ENCODE results near the gene SLC25A21. TPM values are rescaled to one million over a fixed set of nuclear protein-coding genes. Genes with fewer than 3 reads are reported as not detected.

SLC25A21 gene
- polyA plus RNA-seq, 4 donors, result 0.22 to 1.4 (median 0.97) TPM

DNA sequence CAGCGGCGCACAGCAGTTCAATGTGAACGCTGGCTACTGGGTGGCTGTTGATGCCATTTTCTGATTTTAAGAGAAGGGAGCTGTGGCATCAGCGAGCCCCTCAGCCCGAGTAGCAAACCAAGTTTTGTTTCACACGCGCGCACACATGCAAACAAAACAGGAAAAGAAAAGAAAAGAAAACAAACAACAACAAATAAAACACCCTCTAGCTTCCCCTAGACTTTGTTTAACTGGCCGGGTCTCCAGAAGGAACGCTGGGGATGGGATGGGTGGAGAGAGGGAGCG is 510.2 kb downstream of the SLC25A21 start:
- H3K36me3 ChIP-seq (ENCODE audit: control insufficient read depth in 3 of 3, insufficient read depth in 2 of 3, low read depth in 1 of 3, low read length in 3 of 3), result no peaks in the 10 kb centered on the region
- no peak for FAIRE-seq
- peaks cover 4 to 21% (median 6%) of the 10 kb centered on the region in 3 donors for H3K4me1 ChIP-seq (ENCODE audit: control insufficient read depth in 3 of 3, insufficient read depth in 2 of 3, low read depth in 1 of 3, low read length in 2 of 3)
- H3K4me3 ChIP-seq (ENCODE audit: low read depth in 1 of 3, low read length in 3 of 3), result peak overlapping the region; percentile 19 to 37 (median 25)
- 1 to 5% (median 3%) methylated on average over 11 of the region's 11 CpGs for WGBS, 3 donors
- H3K27me3 ChIP-seq (ENCODE audit: control insufficient read depth in 3 of 3, insufficient read depth in 3 of 3, low read length in 3 of 3), result peaks cover 16 to 97% (median 82%) of the 10 kb centered on the region in 3 donors
- peaks cover 0 to 3% of the 10 kb centered on the region in 2 donors for H3K9me3 ChIP-seq (ENCODE audit: control insufficient read depth in 2 of 2, insufficient read depth in 1 of 2, low read depth in 1 of 2, low read length in 1 of 2)
- H3K27ac ChIP-seq (ENCODE audit: low read depth in 1 of 3, low read length in 2 of 3), result no peak overlapping the region
- DNase-seq, result peak in 1 of 2 donors; percentile 11

DNA sequence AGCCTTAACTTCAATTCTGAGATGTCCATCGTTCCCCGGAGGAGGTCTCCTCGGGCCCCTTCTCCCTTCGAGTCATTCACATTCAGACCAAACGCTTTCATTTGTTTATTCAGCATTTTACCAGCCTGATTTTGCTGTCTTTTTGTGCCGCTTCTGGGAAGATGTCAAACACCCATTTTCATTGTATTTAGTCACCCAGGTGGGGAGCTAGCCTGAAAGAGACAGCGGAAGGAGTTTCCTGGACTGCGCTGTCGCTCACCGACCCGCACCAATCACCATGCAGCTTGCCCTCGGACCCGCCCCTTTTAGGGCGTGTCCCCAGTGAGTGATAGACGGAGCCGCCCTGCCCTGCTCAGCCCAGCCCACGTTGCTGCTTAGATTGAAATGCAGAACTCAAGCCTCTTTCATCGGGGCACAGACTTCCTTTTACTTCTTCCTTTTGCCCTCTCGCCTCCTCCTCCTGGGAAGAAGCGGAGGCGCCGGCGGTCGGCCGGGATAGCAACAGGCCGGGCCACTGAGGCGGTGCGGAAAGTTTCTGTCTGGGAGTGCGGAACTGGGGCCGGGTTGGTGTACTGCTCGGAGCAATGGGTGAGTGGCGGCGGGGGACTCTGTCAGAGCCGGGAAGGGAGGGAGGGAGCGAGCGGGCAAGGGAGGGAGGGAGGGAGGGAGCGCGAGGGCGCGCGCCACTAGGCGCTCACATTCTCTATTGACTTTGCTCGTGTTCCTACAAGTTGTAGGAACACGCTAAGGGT is 510.7 kb downstream of the SLC25A21 start, which contains the start of gene PAX9:
PAX9 (plus strand) TSS at position 355 of the 752 bp plus-strand sequence; CDS start at position 585, 230 bp downstream.
- Histone ChIP-seq H3K36me3 (ENCODE audit: control insufficient read depth in 3 of 3, insufficient read depth in 2 of 3, low read depth in 1 of 3, low read length in 3 of 3) (no peaks in the 10 kb centered on the region), H3K27ac (ENCODE audit: low read depth in 1 of 3, low read length in 2 of 3) (no peak within 1 kb of the TSS), H3K4me1 (ENCODE audit: control insufficient read depth in 3 of 3, insufficient read depth in 2 of 3, low read depth in 1 of 3, low read length in 2 of 3) (peaks cover 2 to 21% (median 6%) of the 10 kb centered on the region in 3 donors), H3K27me3 (ENCODE audit: control insufficient read depth in 3 of 3, insufficient read depth in 3 of 3, low read length in 3 of 3) (peaks cover 13 to 97% (median 81%) of the 10 kb centered on the region in 3 donors), H3K4me3 (ENCODE audit: low read depth in 1 of 3, low read length in 3 of 3) (peak within 1 kb of the TSS; percentile 19 to 37 (median 25)), H3K9me3 (ENCODE audit: control insufficient read depth in 2 of 2, insufficient read depth in 1 of 2, low read depth in 1 of 2, low read length in 1 of 2) (peaks cover 0 to 3% of the 10 kb centered on the region in 2 donors)
- FAIRE-seq (no peak), DNase-seq (peak; percentile 85 to 88)
- 1 to 3% (median 2%) methylated on average over 36 to 44 of the region's 44 CpGs for WGBS, 3 donors

DNA sequence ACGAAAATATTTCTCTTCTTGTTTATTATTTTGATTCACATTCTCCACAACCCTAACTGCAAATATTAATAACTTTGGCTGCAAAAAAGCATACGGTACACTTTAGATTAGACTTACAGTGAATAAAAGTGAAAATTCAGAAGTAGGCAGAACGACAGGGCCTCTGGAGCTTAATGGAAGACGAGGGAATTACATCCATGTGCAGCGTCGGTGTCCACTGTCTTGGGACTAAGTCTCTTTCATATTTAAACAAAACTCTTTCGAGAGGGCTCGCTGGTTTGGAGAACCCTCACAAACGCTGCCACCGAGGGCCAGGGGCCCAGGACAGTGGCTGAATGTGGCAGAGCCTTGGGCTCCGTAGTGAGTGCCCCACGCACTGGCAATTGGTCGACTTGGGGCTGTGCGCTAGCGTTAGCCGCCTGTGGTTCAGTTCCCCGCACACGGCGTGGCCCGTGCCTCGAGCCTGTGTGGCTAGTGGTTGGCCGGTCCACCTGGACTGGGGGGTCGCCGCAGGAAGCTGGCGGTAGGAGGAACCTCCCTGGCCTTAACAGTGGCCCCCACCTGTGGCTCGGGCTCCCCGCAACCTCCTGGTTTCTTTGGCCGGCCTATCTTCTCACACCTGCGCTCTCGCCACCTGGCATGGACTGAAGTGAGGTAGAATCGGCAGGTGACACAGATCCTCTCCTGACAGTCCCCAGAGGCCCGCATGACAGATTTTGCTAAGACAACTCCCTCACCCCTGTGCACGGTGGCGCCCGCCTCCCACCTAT is 511.5 kb downstream of the SLC25A21 start:
- peaks cover 2 to 21% (median 8%) of the 10 kb centered on the region in 3 donors for H3K4me1 ChIP-seq (ENCODE audit: control insufficient read depth in 3 of 3, insufficient read depth in 2 of 3, low read depth in 1 of 3, low read length in 2 of 3)
- 2 to 9% (median 7%) methylated on average over 31 to 35 of the region's 35 CpGs for WGBS, 3 donors
- FAIRE-seq (no peak), DNase-seq (peak; percentile 18 to 30)
- H3K27me3 ChIP-seq (ENCODE audit: control insufficient read depth in 3 of 3, insufficient read depth in 3 of 3, low read length in 3 of 3), result peaks cover 16 to 97% (median 81%) of the 10 kb centered on the region in 3 donors
- H3K27ac ChIP-seq (ENCODE audit: low read depth in 1 of 3, low read length in 2 of 3), result no peak overlapping the region
- peaks cover 0 to 10% of the 10 kb centered on the region in 2 donors for H3K9me3 ChIP-seq (ENCODE audit: control insufficient read depth in 2 of 2, insufficient read depth in 1 of 2, low read depth in 1 of 2, low read length in 1 of 2)
- H3K36me3 ChIP-seq (ENCODE audit: control insufficient read depth in 3 of 3, insufficient read depth in 2 of 3, low read depth in 1 of 3, low read length in 3 of 3), result no peaks in the 10 kb centered on the region
- H3K4me3 ChIP-seq (ENCODE audit: low read depth in 1 of 3, low read length in 3 of 3), result peak overlapping the region in 2 of 3 donors; percentile 25 to 37

DNA sequence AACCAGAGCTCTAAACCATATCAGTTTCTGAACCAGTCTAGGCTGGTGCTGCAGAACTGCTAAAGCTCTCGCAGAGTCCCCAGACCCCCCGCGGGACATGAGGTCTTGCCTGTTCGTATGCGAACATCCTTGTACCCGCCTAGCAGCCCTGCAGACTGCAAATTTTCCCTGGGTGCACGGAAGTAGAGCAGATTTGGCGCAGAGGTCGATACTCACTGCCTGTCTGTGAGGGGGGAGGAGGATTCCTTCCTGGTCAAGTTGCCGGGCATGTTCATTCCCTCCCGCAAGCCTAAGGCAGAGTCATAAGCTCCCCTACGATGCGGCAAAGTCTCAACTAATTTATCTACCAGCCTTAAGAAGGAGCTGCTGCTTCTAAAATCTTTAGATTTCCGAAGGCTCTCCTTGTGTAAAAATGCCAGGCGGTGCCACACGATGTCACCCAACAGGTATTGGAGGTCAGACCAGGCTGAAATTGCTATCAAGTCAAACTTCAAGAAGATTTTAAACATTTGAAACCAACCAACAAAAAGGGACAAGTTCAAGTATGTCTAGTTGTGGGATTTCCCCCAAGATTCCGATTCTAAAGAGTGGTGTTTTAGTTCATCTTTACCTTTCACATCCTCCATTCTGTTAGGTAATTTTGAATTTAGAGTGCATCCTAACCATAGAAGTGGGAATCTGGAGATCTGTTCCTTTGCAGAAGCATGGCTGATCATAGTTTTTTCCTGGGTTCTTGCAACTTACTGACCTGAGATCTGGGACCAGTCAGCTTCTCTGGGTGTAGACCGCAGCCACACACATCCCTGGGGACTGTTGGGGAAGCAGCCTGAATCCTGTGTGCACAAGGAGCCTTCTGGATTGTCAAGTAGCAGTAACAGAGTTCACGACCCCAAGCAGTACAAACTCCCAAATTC is 512.3 kb downstream of the SLC25A21 start:
- DNase-seq, result no peak

DNA sequence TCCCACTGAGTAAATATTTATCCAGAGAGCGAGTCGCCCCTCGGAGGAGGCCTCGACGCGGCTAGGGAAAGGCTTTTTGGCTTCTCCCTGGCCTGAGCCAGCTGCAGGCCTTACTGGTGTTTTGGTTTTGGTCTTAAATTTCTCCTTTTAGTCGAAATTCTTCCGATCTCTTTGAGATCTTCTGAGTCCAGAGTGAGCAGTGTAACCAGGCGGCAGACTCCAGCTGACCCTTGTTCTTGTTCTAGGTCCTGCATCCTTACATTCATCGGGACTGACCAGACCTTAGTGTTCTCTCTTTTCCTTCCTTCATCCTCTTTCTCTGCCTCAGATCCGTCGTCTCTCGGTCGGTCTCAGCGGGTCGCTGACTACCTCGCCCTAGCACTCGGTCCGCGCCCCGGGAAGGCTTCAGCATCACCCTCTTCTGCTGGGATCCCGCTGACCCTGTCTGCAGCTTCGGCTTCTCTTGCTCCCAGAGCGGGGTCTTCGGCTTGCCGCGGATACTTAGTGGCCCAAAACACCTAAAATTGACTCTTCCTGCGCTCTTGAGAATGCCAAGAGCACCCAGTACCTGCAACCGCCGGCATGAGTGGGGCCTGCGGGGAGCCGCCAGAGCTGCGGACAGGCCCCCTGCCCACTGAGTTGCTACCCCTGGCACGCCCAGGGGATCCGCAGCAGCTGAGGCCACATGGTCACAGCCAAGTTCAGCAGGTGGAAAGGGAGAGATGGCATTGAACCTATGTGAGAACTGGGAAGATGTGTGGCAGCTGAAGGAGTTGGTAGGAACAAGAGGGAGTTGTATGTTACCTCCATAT is 513.2 kb downstream of the SLC25A21 start:
- H3K9me3 ChIP-seq (ENCODE audit: control insufficient read depth in 2 of 2, insufficient read depth in 1 of 2, low read depth in 1 of 2, low read length in 1 of 2), result peaks cover 0 to 10% of the 10 kb centered on the region in 2 donors
- peak in 1 of 2 donors; percentile 8 for DNase-seq
- H3K4me3 ChIP-seq (ENCODE audit: low read depth in 1 of 3, low read length in 3 of 3), result no peak overlapping the region
- no peak for FAIRE-seq
- no peak overlapping the region for H3K27ac ChIP-seq (ENCODE audit: low read depth in 1 of 3, low read length in 2 of 3)
- no peaks in the 10 kb centered on the region for H3K36me3 ChIP-seq (ENCODE audit: control insufficient read depth in 3 of 3, insufficient read depth in 2 of 3, low read depth in 1 of 3, low read length in 3 of 3)
- WGBS, 3 donors, result 5 to 10% (median 6%) methylated on average over 35 of the region's 35 CpGs
- H3K27me3 ChIP-seq (ENCODE audit: control insufficient read depth in 3 of 3, insufficient read depth in 3 of 3, low read length in 3 of 3), result peaks cover 20 to 100% (median 92%) of the 10 kb centered on the region in 3 donors
- peaks cover 2 to 21% (median 12%) of the 10 kb centered on the region in 3 donors for H3K4me1 ChIP-seq (ENCODE audit: control insufficient read depth in 3 of 3, insufficient read depth in 2 of 3, low read depth in 1 of 3, low read length in 2 of 3)

More for the DNA sequence above, 512.3 kb downstream of the SLC25A21 start:
- Histone ChIP-seq H3K4me1 (ENCODE audit: control insufficient read depth in 3 of 3, insufficient read depth in 2 of 3, low read depth in 1 of 3, low read length in 2 of 3) (peaks cover 2 to 21% (median 12%) of the 10 kb centered on the region in 3 donors), H3K36me3 (ENCODE audit: control insufficient read depth in 3 of 3, insufficient read depth in 2 of 3, low read depth in 1 of 3, low read length in 3 of 3) (no peaks in the 10 kb centered on the region), H3K27ac (ENCODE audit: low read depth in 1 of 3, low read length in 2 of 3) (no peak overlapping the region), H3K9me3 (ENCODE audit: control insufficient read depth in 2 of 2, insufficient read depth in 1 of 2, low read depth in 1 of 2, low read length in 1 of 2) (peaks cover 0 to 10% of the 10 kb centered on the region in 2 donors), H3K4me3 (ENCODE audit: low read depth in 1 of 3, low read length in 3 of 3) (no peak overlapping the region), H3K27me3 (ENCODE audit: control insufficient read depth in 3 of 3, insufficient read depth in 3 of 3, low read length in 3 of 3) (peaks cover 17 to 99% (median 87%) of the 10 kb centered on the region in 3 donors)
- FAIRE-seq, result no peak
- WGBS, 3 donors, result 7 to 10% (median 8%) methylated on average over 19 of the region's 19 CpGs

DNA sequence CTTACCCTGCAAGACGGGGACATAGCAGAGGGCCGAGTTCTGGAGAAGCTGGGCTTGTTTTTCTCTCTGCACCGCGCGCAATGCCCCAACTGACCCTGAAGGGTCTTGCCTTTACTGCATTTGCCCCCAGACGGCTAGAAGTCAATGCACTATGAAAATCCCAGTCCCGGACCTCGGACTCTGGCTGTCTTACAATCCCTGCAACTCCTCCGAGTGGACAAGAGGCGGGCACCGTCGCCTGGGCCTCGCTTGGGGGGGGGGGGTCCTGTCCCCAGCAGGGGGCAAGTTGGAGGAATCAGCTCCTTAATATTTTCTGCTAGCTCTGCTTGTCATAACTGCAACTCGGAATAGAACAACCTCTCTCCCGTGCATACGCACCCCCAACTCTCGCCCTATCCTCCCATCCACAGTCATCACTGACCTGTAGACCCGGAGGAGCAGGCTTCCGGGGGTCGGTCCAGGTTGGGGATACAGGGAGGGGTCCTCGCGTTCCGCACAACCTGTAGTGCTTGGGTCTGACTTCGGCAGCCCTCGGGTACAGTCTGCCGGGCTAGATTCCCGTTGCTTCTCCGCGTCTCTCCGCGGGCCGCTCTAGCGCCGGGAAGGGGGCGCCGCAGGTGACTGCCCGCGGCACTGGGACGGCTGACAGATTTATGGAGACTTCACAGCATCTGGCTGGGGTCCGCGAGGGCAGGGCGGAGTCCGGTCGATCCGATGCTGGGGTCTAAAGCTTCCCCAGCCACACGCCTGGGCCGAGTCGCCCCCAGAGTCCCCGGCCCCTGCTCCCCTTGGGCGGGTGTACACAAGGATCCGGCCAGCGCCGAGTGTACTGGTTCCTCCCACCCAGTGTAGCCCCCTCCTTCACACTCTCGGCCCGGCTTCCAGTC is 514.0 kb downstream of the SLC25A21 start:
- DNase-seq (peak in 1 of 2 donors; percentile 4), FAIRE-seq (no peak)
- Histone ChIP-seq H3K4me1 (ENCODE audit: control insufficient read depth in 3 of 3, insufficient read depth in 2 of 3, low read depth in 1 of 3, low read length in 2 of 3) (peaks cover 2 to 12% (median 12%) of the 10 kb centered on the region in 3 donors), H3K9me3 (ENCODE audit: control insufficient read depth in 2 of 2, insufficient read depth in 1 of 2, low read depth in 1 of 2, low read length in 1 of 2) (peaks cover 0 to 10% of the 10 kb centered on the region in 2 donors), H3K4me3 (ENCODE audit: low read depth in 1 of 3, low read length in 3 of 3) (no peak overlapping the region), H3K36me3 (ENCODE audit: control insufficient read depth in 3 of 3, insufficient read depth in 2 of 3, low read depth in 1 of 3, low read length in 3 of 3) (no peaks in the 10 kb centered on the region), H3K27me3 (ENCODE audit: control insufficient read depth in 3 of 3, insufficient read depth in 3 of 3, low read length in 3 of 3) (peaks cover 21 to 99% (median 87%) of the 10 kb centered on the region in 3 donors), H3K27ac (ENCODE audit: low read depth in 1 of 3, low read length in 2 of 3) (no peak overlapping the region)
- 5 to 7% (median 5%) methylated on average over 53 to 55 of the region's 55 CpGs for WGBS, 3 donors

All from small intestine (tissue), 7 donors.